ENCODE data around the gene RALGPS2.

Gene RALGPS2

GRCh38 chr1:178877896-178878295, 152.9 kb downstream of the RALGPS2 start:
- in situ Hi-C loops (cut with HindIII; ENCODE audit: low pct_ligation_motif_present, low pct_unique_long_range_greater_than_20kb, low sequenced_read_pairs), result no loop called here
- DNase-seq, result no peak

- DNase-seq, result no peak
- in situ Hi-C loops (cut with HindIII; ENCODE audit: low pct_ligation_motif_present, low pct_unique_long_range_greater_than_20kb, low sequenced_read_pairs), result no loop called here
Observed at GRCh38 chr1:178881950-178882349, 156.9 kb downstream of the RALGPS2 start.

GRCh38 chr1:178885869-178886268, 160.8 kb downstream of the RALGPS2 start:
- DNase-seq, result no peak
- in situ Hi-C loops (cut with HindIII; ENCODE audit: low pct_ligation_motif_present, low pct_unique_long_range_greater_than_20kb, low sequenced_read_pairs), result no loop called here

GRCh38 chr1:178886551-178886950, 161.5 kb downstream of the RALGPS2 start:
- in situ Hi-C loops (cut with HindIII; ENCODE audit: low pct_ligation_motif_present, low pct_unique_long_range_greater_than_20kb, low sequenced_read_pairs), result no loop called here
- no peak for DNase-seq

GRCh38 chr1:178895928-178896327, 170.9 kb downstream of the RALGPS2 start:
- in situ Hi-C loops (cut with HindIII; ENCODE audit: low pct_ligation_motif_present, low pct_unique_long_range_greater_than_20kb, low sequenced_read_pairs), result no loop called here
- DNase-seq, result no peak

GRCh38 chr1:178898401-178898800, 173.4 kb downstream of the RALGPS2 start:
- in situ Hi-C loops (cut with HindIII; ENCODE audit: low pct_ligation_motif_present, low pct_unique_long_range_greater_than_20kb, low sequenced_read_pairs), result no loop called here

GRCh38 chr1:178899402-178899801, 174.4 kb downstream of the RALGPS2 start:
- in situ Hi-C loops (cut with HindIII; ENCODE audit: low pct_ligation_motif_present, low pct_unique_long_range_greater_than_20kb, low sequenced_read_pairs), result no loop called here

More at GRCh38 chr1:178898401-178898800, 173.4 kb downstream of the RALGPS2 start:
- no peak for DNase-seq

GRCh38 chr1:178901482-178902125, 176.6 kb downstream of the RALGPS2 start:
- DNase-seq, result no peak
- in situ Hi-C loops (cut with HindIII; ENCODE audit: low pct_ligation_motif_present, low pct_unique_long_range_greater_than_20kb, low sequenced_read_pairs), result no loop called here

More at GRCh38 chr1:178899402-178899801, 174.4 kb downstream of the RALGPS2 start:
- DNase-seq, result no peak

- in situ Hi-C loops (cut with HindIII; ENCODE audit: low pct_ligation_motif_present, low pct_unique_long_range_greater_than_20kb, low sequenced_read_pairs), result no loop called here
- no peak for DNase-seq
Observed at GRCh38 chr1:178908358-178908757, 183.3 kb downstream of the RALGPS2 start.

GRCh38 chr1:178910023-178910422, 185.0 kb downstream of the RALGPS2 start:
- in situ Hi-C loops (cut with HindIII; ENCODE audit: low pct_ligation_motif_present, low pct_unique_long_range_greater_than_20kb, low sequenced_read_pairs), result no loop called here

GRCh38 chr1:178912597-178912996, 187.6 kb downstream of the RALGPS2 start:
- no peak for DNase-seq
- in situ Hi-C loops (cut with HindIII; ENCODE audit: low pct_ligation_motif_present, low pct_unique_long_range_greater_than_20kb, low sequenced_read_pairs), result no loop called here

More at GRCh38 chr1:178910023-178910422, 185.0 kb downstream of the RALGPS2 start:
- no peak for DNase-seq

GRCh38 chr1:178916448-178917174, 191.6 kb downstream of the RALGPS2 start:
- in situ Hi-C loops (cut with HindIII; ENCODE audit: low pct_ligation_motif_present, low pct_unique_long_range_greater_than_20kb, low sequenced_read_pairs), result no loop called here

GRCh38 chr1:178918308-178918707, 193.3 kb downstream of the RALGPS2 start:
- in situ Hi-C loops (cut with HindIII; ENCODE audit: low pct_ligation_motif_present, low pct_unique_long_range_greater_than_20kb, low sequenced_read_pairs), result no loop called here
- no peak for DNase-seq

More at GRCh38 chr1:178916448-178917174, 191.6 kb downstream of the RALGPS2 start:
- no peak for DNase-seq

- in situ Hi-C loops (cut with HindIII; ENCODE audit: low pct_ligation_motif_present, low pct_unique_long_range_greater_than_20kb, low sequenced_read_pairs), result no loop called here
- no peak for DNase-seq
Observed at GRCh38 chr1:178918955-178919354, 193.9 kb downstream of the RALGPS2 start.

- in situ Hi-C loops (cut with HindIII; ENCODE audit: low pct_ligation_motif_present, low pct_unique_long_range_greater_than_20kb, low sequenced_read_pairs), result no loop called here
- no peak for DNase-seq
Observed at GRCh38 chr1:178919581-178919980, 194.5 kb downstream of the RALGPS2 start.

- no peak for DNase-seq
- in situ Hi-C loops (cut with HindIII; ENCODE audit: low pct_ligation_motif_present, low pct_unique_long_range_greater_than_20kb, low sequenced_read_pairs), result no loop called here
Observed at GRCh38 chr1:178921499-178921898, 196.5 kb downstream of the RALGPS2 start.

- no peak for DNase-seq
- in situ Hi-C loops (cut with HindIII; ENCODE audit: low pct_ligation_motif_present, low pct_unique_long_range_greater_than_20kb, low sequenced_read_pairs), result no loop called here
Observed at GRCh38 chr1:178923512-178923911, 198.5 kb downstream of the RALGPS2 start.

- in situ Hi-C loops (cut with HindIII; ENCODE audit: low pct_ligation_motif_present, low pct_unique_long_range_greater_than_20kb, low sequenced_read_pairs), result no loop called here
- no peak for DNase-seq
Observed at GRCh38 chr1:178926046-178926445, 201.0 kb downstream of the RALGPS2 start.

- in situ Hi-C loops (cut with HindIII; ENCODE audit: low pct_ligation_motif_present, low pct_unique_long_range_greater_than_20kb, low sequenced_read_pairs), result no loop called here
- DNase-seq, result no peak
Observed at GRCh38 chr1:178927003-178927402, 202.0 kb downstream of the RALGPS2 start.

- DNase-seq, result no peak
- in situ Hi-C loops (cut with HindIII; ENCODE audit: low pct_ligation_motif_present, low pct_unique_long_range_greater_than_20kb, low sequenced_read_pairs), result no loop called here
Observed at GRCh38 chr1:178928041-178928440, 203.0 kb downstream of the RALGPS2 start.
